ENCODE results near the gene RANBP3L. TPM values are rescaled to one million over a fixed set of nuclear protein-coding genes. Genes with fewer than 3 reads are reported as not detected.

Gene RANBP3L
- polyA plus RNA-seq, 2 of the 4 experiments (the other 2 are of a cell fraction) = not detected

DNA sequence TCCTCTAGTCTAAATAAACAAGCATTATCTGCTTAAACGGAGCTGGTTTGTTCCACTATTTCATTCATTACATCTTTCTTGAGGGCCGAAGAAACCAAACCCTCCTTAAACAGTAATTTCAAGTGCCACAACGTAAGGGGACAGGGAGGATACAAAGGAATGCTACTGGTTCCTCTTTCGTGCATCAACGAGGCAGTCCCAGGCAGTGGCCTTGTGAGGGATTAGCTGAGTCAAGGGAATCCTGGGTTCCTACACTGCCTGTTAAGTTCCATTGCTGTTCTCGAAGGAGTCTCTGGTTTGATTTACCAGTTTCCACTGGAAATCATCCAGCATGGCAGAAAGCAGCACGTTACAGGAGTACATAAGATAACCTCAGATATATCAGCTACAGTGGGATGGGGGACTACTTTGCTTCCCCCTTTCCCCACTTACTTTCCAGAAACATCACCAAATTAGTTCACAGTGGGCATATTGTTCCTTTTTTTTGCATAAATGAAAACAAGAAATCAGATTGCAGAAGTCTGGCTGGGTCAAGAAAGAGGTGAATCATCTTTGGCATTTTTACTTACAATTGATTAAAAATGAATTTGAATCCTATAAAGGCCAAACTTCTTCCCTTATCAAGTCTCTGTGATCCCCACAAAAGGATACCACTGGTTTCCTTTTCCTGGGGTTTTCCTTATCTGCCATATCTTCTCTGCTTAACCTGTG, 2.5 kb upstream of the RANBP3L start:
- DNase-seq (ENCODE audit: low read depth in 1 of 2, low spot score in 1 of 2) = no peak
- ATAC-seq = no peak
- H3K4me1 ChIP-seq = no peaks in the 10 kb centered on the region
- H3K27ac ChIP-seq = no peak overlapping the region
- ChIA-PET POLR2A (no interaction called here), CTCF (interaction anchor here (0.6 to 2.7 kb wide), 9 partner anchors 26 to 392 kb away, joined by 3 to 15 read pairs (median 4); no protein-coding TSS in a partner anchor)
- no peak for TF ChIP-seq HOXB5 (CRISPR knock-in tag; IDR thresholded peaks at IDR 0.05)
- no peak for TF ChIP-seq POLR2A (IDR thresholded peaks at IDR 0.05; ENCODE audit: low read length)
- TF ChIP-seq MYC (IDR thresholded peaks at IDR 0.05; ENCODE audit: borderline replicate concordance, low read length) = no peak
- TF ChIP-seq ZSCAN20 (CRISPR knock-in tag; IDR thresholded peaks at IDR 0.05) = no peak
- TF ChIP-seq HEYL (CRISPR knock-in tag; IDR thresholded peaks at IDR 0.05) = no peak
- no peak for TF ChIP-seq ZNF302 (CRISPR knock-in tag; IDR thresholded peaks at IDR 0.05)
- TF ChIP-seq, protein P1, sequence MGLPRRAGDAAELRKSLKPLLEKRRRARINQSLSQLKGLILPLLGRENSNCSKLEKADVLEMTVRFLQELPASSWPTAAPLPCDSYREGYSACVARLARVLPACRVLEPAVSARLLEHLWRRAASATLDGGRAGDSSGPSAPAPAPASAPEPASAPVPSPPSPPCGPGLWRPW (IDR thresholded peaks at IDR 0.05) = no peak
- TF ChIP-seq NR3C1 (IDR thresholded peaks at IDR 0.05) = no peak
- no peak for TF ChIP-seq JUNB (IDR thresholded peaks at IDR 0.05)
- TF ChIP-seq, protein P2, sequence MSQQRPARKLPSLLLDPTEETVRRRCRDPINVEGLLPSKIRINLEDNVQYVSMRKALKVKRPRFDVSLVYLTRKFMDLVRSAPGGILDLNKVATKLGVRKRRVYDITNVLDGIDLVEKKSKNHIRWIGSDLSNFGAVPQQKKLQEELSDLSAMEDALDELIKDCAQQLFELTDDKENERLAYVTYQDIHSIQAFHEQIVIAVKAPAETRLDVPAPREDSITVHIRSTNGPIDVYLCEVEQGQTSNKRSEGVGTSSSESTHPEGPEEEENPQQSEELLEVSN (IDR thresholded peaks at IDR 0.05; ENCODE audit: borderline replicate concordance, low read depth) = no peak
- TF ChIP-seq, protein P3, sequence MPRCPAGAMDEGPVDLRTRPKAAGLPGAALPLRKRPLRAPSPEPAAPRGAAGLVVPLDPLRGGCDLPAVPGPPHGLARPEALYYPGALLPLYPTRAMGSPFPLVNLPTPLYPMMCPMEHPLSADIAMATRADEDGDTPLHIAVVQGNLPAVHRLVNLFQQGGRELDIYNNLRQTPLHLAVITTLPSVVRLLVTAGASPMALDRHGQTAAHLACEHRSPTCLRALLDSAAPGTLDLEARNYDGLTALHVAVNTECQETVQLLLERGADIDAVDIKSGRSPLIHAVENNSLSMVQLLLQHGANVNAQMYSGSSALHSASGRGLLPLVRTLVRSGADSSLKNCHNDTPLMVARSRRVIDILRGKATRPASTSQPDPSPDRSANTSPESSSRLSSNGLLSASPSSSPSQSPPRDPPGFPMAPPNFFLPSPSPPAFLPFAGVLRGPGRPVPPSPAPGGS (IDR thresholded peaks at IDR 0.05) = no peak
- no peak for TF ChIP-seq HOXB13 (CRISPR knock-in tag; IDR thresholded peaks at IDR 0.05; ENCODE audit: low read depth)
- TF ChIP-seq KDM1A (IDR thresholded peaks at IDR 0.05; ENCODE audit: low read depth) = no peak
- TF ChIP-seq, protein P4, sequence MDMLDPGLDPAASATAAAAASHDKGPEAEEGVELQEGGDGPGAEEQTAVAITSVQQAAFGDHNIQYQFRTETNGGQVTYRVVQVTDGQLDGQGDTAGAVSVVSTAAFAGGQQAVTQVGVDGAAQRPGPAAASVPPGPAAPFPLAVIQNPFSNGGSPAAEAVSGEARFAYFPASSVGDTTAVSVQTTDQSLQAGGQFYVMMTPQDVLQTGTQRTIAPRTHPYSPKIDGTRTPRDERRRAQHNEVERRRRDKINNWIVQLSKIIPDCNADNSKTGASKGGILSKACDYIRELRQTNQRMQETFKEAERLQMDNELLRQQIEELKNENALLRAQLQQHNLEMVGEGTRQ (IDR thresholded peaks at IDR 0.05) = no peak
- TF ChIP-seq, protein P5, sequence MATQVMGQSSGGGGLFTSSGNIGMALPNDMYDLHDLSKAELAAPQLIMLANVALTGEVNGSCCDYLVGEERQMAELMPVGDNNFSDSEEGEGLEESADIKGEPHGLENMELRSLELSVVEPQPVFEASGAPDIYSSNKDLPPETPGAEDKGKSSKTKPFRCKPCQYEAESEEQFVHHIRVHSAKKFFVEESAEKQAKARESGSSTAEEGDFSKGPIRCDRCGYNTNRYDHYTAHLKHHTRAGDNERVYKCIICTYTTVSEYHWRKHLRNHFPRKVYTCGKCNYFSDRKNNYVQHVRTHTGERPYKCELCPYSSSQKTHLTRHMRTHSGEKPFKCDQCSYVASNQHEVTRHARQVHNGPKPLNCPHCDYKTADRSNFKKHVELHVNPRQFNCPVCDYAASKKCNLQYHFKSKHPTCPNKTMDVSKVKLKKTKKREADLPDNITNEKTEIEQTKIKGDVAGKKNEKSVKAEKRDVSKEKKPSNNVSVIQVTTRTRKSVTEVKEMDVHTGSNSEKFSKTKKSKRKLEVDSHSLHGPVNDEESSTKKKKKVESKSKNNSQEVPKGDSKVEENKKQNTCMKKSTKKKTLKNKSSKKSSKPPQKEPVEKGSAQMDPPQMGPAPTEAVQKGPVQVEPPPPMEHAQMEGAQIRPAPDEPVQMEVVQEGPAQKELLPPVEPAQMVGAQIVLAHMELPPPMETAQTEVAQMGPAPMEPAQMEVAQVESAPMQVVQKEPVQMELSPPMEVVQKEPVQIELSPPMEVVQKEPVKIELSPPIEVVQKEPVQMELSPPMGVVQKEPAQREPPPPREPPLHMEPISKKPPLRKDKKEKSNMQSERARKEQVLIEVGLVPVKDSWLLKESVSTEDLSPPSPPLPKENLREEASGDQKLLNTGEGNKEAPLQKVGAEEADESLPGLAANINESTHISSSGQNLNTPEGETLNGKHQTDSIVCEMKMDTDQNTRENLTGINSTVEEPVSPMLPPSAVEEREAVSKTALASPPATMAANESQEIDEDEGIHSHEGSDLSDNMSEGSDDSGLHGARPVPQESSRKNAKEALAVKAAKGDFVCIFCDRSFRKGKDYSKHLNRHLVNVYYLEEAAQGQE (IDR thresholded peaks at IDR 0.05) = no peak
- H3K9me3 ChIP-seq = no peaks in the 10 kb centered on the region
- H3K4me2 ChIP-seq = no peak overlapping the region
- H3K4me3 ChIP-seq = no peak overlapping the region
- 30% methylated on average over 7 of the region's 7 CpGs for WGBS (ENCODE audit: missing lambda C conversion rate)
- no peak for FAIRE-seq

DNA sequence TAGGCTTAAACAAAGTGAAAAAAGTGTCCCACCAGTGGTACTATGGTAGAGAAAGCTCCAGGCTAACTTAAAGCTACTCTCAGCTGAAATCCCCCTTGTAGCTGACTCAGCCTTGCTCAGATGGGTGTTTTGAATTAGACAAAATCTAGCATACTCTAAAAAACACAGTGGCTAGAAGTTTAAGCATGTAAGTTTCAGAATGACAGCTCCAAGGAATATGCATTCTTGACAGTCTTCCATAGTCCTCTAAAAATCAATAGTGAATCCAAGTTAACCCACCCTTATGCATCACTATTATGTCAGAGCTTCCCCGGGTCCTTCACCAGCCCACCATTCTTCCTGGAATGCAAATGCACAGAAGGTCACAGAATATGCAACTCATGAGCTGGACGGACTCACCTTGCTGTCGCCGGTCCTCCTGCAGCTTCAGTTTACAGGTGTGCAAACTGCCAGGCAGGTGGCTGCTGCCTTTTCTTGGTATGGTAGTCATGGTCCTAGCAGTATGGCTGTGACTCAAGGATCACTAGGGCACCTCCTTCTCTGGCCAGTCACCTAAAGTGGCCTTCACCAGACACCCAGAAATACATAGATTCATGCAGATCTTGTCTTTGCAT, 668 bp downstream of the RANBP3L start:
- WGBS (ENCODE audit: missing lambda C conversion rate) = 28% methylated on average over 4 of the region's 4 CpGs
- ATAC-seq (no peak), FAIRE-seq (no peak), DNase-seq (ENCODE audit: low read depth in 1 of 2, low spot score in 1 of 2) (no peak)
- no peak overlapping the region for H3K27ac ChIP-seq
- no peaks in the 10 kb centered on the region for H3K4me1 ChIP-seq
- no peak overlapping the region for H3K4me2 ChIP-seq
- CTCF ChIA-PET = interaction anchor here (1.1 to 1.6 kb wide), 2 partner anchors 12 to 59 kb away, joined by 3 to 6 read pairs; partner anchors contain the start of gene NADK2
- TF ChIP-seq EHMT2 (IDR thresholded peaks at IDR 0.05; ENCODE audit: low read depth) (no peak), HOXA7 (CRISPR knock-in tag; IDR thresholded peaks at IDR 0.05) (no peak), HDAC2 (IDR thresholded peaks at IDR 0.05) (no peak), TP53 (CRISPR knock-in tag; IDR thresholded peaks at IDR 0.05) (no peak), FOSL2 (IDR thresholded peaks at IDR 0.05) (no peak), FOSL2 (CRISPR knock-in tag; IDR thresholded peaks at IDR 0.05) (no peak), PHF8 (IDR thresholded peaks at IDR 0.05; ENCODE audit: borderline replicate concordance, low read depth) (no peak), MYC (IDR thresholded peaks at IDR 0.05; ENCODE audit: borderline replicate concordance, low read length) (no peak), MAZ (IDR thresholded peaks at IDR 0.05; ENCODE audit: borderline replicate concordance, low read depth, low read length) (no peak), HEYL (CRISPR knock-in tag; IDR thresholded peaks at IDR 0.05) (no peak), RNF2 (IDR thresholded peaks at IDR 0.05; ENCODE audit: borderline replicate concordance, low read depth) (no peak), FOXS1 (CRISPR knock-in tag; IDR thresholded peaks at IDR 0.05) (no peak), HOXB5 (CRISPR knock-in tag; IDR thresholded peaks at IDR 0.05) (no peak), JUN (IDR thresholded peaks at IDR 0.05) (no peak), FOSB (CRISPR knock-in tag; IDR thresholded peaks at IDR 0.05) (no peak), HOXB13 (CRISPR knock-in tag; IDR thresholded peaks at IDR 0.05; ENCODE audit: low read depth) (no peak), ZC3H11A (IDR thresholded peaks at IDR 0.05) (no peak)
- TF ChIP-seq, protein P4 (IDR thresholded peaks at IDR 0.05) = no peak
- TF ChIP-seq, protein P3 (IDR thresholded peaks at IDR 0.05) = no peak
- no peaks in the 10 kb centered on the region for H3K9me3 ChIP-seq
- POLR2A ChIA-PET = no interaction called here
- no peak overlapping the region for H3K4me3 ChIP-seq

Measured in A549 (cell line).